NOMO-1 (cell line): ENCODE results near the gene EZR.

ENCODE experiments used
- DNase-seq, 2 experiments: peaks; one replicate each; lab custom pipeline; 2025; ENCODE audit not compliant: unreplicated experiment in 2 of 2; lab: John Stamatoyannopoulos, UW

The EZR gene

DNA sequence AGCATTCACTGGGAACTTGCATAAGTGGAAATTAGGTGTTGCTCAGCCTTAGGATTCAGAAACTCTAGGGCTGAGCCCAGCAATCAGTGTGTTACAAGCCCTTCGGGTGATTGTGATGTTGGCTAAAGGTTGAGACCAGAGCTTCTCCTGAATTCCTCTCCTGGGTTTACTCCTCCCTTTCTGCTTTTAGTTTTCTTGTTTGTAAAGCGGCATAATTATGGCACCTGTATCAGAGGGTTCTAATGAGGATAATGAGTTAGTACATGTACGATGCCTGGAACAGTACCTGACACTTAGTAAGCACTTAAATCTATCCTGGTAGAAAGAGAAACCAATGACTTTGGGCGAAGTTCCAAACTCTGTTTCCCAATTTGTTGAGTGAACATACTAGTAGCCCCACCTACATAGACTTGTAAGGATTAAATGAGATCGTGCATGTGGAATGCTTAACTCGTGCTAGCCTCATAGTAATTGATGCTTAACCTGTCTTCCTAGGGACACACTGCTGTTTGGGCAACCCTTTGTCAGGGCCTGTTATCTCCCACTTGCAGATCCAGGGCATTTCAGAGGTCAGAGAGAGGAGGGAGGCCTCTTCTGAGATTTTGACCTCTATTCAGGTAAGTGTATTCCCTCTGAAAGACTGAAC is 932 bp upstream of the EZR start:
- no peak for DNase-seq

- DNase-seq = peak; percentile 50 to 71
Observed at GRCh38 chr6:158818581-158819212, 471 bp downstream of the EZR start.

GRCh38 chr6:158817728-158818580 is 1.2 kb downstream of the EZR start:
- DNase-seq = peak; percentile 56 to 68

DNA sequence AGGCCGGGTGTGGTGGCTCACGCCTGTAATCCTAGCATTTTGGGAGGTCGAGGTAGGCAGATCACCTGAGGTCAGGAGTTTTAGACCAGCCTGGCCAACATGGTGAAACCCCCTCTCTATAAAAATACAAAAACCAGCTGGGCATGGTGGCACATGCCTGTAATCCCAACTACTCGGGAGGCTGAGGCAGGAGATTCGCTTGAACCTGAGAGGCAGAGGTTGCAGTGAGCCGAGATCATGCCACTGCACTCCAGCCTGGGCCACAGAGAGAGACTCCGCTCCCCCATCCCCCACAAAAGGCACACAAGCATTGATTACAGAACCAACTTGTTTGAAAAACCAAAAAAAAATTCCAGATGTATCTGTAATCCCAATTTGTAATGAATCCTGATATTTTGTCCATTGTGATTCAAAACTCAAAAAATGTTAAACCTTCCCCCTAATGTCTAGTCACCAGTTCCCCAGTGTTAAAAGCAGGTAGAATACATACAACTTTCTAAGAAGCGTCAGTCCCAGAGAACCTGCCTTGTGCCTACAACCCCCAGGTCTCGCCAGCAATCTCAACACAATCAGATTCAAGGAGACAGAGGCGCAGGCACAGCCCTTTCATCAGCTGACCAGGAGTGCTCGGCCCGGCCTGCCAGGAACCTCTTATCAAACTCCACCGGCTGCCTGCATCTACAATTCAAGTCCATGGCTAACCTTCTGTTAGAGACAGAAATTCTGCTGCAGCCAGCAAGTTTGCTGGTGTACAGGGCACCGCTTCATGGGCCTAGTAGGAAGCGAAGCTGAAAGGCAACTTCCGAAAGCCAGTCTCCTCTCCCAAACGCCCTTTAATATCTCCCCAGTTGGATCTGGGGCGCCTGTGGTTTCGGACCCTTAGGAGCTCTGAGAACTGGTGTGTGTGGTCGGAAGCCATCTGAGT is 2.1 kb downstream of the EZR start:
- peak; percentile 8 to 19 for DNase-seq

DNA sequence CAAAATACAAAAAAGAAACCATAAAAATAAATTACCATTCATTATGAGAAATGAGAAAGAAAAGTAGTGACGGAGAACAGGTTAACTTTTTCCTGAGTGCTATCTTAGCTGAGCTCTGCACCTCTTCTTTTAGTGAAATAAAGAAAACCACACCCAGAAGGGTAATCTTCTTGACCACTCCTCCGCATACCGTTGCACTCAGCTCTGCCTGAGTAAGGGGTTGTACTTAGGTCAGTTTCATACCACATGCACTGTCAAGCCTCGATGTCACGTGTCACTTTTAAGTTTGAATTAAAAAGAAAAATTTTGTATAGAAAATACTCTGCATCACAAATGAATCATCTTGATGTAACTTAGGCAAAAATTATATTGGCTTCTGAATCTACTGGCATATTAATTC is 2.8 kb downstream of the EZR start:
- no peak for DNase-seq

GRCh38 chr6:158815907-158816306 is 3.3 kb downstream of the EZR start:
- no peak for DNase-seq

- no peak for DNase-seq
Observed at GRCh38 chr6:158815379-158815724, 3.8 kb downstream of the EZR start.

DNA sequence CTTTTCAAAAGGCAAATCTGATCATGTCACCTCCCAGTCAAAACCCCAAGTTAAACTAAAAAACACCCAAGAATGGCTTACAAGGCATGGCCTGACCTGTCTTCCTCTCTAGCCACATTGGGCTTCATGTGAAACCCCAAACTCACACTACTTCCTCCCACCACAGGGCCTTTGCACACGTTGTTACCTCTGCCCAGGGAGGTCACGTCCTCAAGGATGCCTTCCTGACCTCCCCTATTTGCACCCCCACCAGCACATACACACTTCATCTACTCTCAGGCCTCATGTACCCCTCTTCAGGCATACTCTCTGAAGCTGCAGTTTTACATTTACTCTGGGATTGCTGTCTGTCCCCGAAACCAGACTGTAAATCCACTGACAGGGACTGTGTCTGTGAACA is 6.1 kb downstream of the EZR start:
- no peak for DNase-seq

GRCh38 chr6:158812611-158813010 is 6.6 kb downstream of the EZR start:
- no peak for DNase-seq

DNA sequence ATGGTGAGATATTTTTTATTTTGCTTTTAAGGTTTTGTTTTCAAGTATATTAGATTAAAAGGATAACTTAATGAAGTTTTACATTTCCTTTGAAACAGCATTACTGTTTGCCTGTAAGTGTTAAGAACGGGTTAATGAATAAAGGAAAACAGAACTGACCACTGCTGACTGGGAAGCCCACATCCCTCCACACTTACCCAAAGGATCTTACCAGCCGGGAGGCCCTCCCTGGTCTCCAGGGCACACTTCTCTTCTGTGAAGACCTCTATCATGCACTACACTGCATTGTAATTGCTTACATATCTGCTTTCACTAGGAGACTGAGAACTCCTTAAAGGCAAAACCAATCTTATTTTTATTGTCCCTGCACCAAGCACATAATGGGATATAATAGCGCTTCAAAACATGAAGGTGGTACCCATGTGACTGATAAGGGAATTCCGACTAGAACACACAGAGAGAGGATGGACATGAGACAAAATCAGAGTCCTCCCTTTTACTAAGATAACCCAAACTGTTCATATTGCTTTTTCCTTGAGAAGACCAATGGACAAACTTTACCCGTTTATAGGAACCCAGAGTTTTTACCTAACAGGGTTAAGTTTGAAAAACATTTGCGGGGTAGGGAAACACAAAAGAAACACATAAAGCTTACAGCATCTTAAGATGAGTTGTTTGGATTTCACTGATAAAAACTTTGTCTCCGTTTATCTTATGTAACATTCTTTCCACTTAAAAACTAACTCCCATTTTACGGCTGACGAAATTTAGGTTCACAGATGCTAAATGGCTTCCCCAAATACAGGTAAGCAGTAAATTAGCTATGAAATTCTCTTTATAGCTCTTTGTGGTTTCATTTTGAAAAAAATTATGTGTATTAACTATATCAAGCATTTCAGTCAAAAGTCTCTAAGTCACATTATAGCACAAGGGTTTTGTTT is 8.7 kb downstream of the EZR start:
- no peak for DNase-seq

GRCh38 chr6:158808941-158809678 is 10.1 kb downstream of the EZR start:
- no peak for DNase-seq

DNA sequence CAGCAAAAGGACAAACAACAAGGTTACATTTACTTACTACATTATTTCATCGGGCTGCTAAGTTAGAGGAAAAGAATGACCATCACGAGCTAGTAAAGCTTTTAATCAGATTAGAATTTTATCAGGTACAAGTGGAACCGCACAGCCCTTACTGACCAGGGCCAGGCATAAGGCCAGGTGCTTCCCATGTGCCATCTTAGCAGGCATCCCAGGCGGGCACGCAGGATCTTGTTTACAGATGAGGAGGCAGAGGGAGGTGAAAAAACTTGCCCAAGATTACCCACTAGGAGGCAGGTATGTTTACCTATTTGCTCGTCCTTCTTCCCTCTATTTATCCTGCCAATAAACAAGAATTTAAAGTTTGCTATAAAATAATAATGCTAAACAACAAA is 10.7 kb downstream of the EZR start:
- no peak for DNase-seq

DNA sequence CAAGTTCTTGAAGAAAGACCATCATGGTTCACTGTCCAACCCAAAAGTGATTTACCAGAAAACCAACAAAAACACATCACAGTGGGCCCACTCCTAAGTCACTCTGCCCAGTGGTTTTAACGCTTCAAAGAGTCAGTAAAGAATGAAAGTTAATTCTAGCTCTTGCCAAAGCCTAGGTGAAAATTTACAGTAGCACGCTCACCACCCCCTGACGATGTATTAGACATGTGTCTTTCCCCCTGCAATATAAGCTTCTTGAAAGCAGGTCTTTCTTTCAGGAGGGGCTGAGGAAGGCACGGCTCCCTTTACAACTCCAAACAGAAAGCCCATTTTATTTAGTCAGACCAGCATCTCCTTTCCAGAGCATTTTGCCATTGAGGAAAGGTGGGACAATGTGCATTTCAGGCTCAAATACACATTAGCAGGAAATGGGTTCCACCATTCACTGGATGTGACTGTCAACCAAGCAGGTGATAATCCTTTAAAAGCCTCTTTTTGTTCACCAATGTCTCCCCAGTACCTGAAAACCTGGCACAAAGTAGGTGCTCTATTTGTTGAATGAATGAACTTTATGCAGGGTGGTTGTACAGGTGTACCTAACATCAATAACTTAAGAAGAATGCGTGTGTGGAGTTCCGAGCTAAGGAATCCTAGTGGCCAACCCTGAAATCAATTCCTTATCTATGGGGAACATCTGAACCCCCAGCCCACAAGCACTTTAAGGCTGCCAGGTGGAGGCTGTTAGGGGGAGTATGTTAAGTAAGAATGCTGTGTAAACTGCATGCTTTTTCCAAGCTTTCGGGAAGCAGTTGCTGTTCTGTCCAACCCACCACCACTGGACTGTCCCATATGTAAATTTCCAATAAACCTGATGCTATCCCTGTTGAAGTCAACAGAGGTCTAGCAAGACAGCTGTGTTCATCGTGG is 11.4 kb downstream of the EZR start:
- DNase-seq = no peak

- no peak for DNase-seq
Observed at GRCh38 chr6:158805698-158806377, 13.3 kb downstream of the EZR start.

DNA sequence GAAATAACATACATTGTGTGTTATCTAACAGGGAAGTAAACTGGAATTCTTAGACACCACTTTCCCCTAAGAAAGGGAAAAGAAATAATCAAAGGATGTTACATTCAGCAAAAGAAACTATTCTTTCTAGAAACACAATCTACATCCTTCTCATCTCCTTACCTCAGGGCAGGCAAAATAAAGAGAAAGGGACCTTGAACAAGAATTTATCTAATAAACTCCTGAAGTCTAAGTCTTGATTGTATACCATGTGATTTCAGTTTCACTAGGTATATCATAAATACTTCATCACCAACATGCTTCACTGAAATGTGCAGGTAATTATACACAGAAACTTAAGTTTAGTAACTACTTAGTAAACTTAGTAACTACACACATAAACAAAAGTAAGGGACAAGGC is 15.0 kb downstream of the EZR start:
- DNase-seq = no peak

GRCh38 chr6:158803733-158804143 is 15.4 kb downstream of the EZR start:
- peak; percentile 31 to 54 for DNase-seq

DNA sequence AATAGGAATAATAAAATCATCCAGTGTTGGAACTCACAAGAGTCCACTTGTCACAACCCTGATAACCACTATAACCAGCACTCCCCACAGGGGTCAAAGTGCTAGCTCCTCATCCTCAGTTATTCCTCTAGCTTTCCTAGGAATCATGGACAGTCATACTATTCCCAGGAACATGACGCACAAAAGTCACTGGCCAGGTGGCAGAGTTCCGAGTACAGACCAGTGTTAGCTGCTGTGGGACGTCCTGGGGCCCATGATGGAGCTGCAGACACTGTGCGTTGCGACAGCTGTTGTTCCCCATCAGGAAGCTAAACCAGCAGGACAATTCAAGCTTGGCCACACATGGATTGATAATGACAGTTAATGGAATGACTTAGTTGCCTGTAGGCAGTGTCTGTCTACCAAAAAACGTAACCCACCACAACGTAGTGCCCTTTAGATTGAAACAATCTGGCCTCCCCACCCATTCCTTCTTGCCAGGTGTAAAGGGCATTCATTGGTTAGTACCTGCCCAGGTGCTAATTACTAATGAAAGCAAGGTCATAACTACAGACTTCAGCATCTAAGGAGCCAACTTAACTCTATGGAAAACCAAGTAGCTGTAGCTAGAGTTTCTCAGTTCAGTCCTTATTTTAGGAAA is 17.4 kb downstream of the EZR start:
- no peak for DNase-seq
